Putamen (tissue), 1 donor: ENCODE measurements around the gene ETS1.
"Not testable (repeated sequence)": the region's sequence is repeated elsewhere in the genome, so short reads cannot be mapped to it uniquely, and the experiment has no call there.

Experiments
- DNase-seq: peaks from one replicate; pipeline ENCODE4 v3.0.0-alpha.2; 2016; ENCODE audit warnings: low spot score

Gene ETS1

GRCh38 chr11:128462189-128462588 is 125.2 kb downstream of the ETS1 start:
- DNase-seq: no peak

GRCh38 chr11:128458321-128458720 is 129.0 kb downstream of the ETS1 start:
- DNase-seq: no peak

- no peak for DNase-seq
Measured at GRCh38 chr11:128457874-128458273, 129.5 kb downstream of the ETS1 start.

GRCh38 chr11:128456566-128457268 is 130.6 kb downstream of the ETS1 start:
- DNase-seq: no peak

- DNase-seq: no peak
Measured at GRCh38 chr11:128455766-128456165, 131.6 kb downstream of the ETS1 start.

GRCh38 chr11:128453444-128454336 is 133.7 kb downstream of the ETS1 start:
- no peak for DNase-seq

GRCh38 chr11:128451652-128452470 is 135.5 kb downstream of the ETS1 start:
- DNase-seq: peak; percentile 85

- no peak for DNase-seq
Measured at GRCh38 chr11:128450882-128451651, 136.3 kb downstream of the ETS1 start.

- DNase-seq: not testable (repeated sequence)
Measured at GRCh38 chr11:128450425-128450824, 136.9 kb downstream of the ETS1 start.

- DNase-seq: no peak
Measured at GRCh38 chr11:128448981-128449713, 138.2 kb downstream of the ETS1 start.

GRCh38 chr11:128448200-128448886 is 139.0 kb downstream of the ETS1 start:
- no peak for DNase-seq

- no peak for DNase-seq
Measured at GRCh38 chr11:128447233-128447632, 140.1 kb downstream of the ETS1 start.

GRCh38 chr11:128445921-128446320 is 141.4 kb downstream of the ETS1 start:
- DNase-seq: not testable (repeated sequence)

- DNase-seq: no peak
Measured at GRCh38 chr11:128437136-128437535, 150.2 kb downstream of the ETS1 start.

GRCh38 chr11:128434818-128435217 is 152.5 kb downstream of the ETS1 start:
- no peak for DNase-seq

- DNase-seq: no peak
Measured at GRCh38 chr11:128434411-128434810, 152.9 kb downstream of the ETS1 start.

GRCh38 chr11:128432926-128433325 is 154.4 kb downstream of the ETS1 start:
- no peak for DNase-seq

- no peak for DNase-seq
Measured at GRCh38 chr11:128431931-128432330, 155.4 kb downstream of the ETS1 start.

GRCh38 chr11:128428935-128429334 is 158.4 kb downstream of the ETS1 start:
- DNase-seq: no peak

GRCh38 chr11:128424851-128425285 is 162.5 kb downstream of the ETS1 start:
- DNase-seq: no peak
